ENCODE results near the gene G0S2.
A peak's percentile ranks its signal among the peaks of the same experiment; 100 is the strongest.

The G0S2 gene

DNA sequence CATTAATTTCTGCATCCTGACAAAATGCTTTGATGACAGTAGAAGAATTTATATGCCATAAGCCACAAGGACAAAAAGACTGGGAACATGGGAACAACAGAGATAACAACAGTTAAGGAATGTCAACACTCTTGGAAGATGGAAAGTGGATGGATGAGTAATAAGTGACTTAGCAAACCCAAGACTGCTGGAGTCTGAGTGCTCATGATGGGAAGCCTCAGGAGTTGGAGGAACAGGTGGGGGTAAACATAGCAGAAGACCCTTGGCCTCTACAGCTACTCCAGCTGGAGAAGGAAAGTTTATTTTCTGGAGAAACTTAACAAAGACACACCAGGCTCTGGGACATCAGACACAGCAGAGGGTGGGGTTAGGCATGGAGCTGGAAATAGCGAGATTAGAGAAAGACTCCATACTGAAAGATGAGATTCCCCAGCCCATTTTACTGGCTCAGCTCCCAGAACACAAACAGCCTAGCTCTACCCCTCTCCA is 13.6 kb downstream of the G0S2 start:
- H3K4me1 ChIP-seq (ENCODE audit: control insufficient read depth in 1 of 2, insufficient read depth in 1 of 2, low read depth in 1 of 2, low read length in 1 of 2): peaks cover 18 to 20% of the 10 kb centered on the region in 2 experiments
- no peak overlapping the region for H3K4me3 ChIP-seq (ENCODE audit: low read depth in 1 of 2, low read length in 1 of 2)

DNA sequence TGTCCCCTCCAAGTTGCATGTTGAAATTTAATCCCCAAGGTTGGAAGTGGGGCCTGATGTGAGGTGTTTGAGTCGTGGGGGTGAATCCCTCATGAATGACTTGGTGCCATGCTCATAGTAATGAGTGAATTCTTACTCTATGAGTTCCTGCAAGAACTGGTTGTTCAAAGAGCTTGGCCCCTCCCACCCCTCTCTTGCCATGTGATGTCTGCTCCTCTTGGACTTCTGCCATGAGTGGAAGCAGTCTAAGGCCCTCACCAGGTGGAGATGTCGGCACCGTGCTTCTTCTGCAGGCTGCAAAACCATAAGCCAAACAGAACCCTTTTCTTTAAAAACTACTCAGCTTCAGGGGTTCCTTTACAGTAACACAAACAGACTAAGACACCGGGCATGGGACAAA is 14.3 kb downstream of the G0S2 start:
- TF ChIP-seq, protein P1, sequence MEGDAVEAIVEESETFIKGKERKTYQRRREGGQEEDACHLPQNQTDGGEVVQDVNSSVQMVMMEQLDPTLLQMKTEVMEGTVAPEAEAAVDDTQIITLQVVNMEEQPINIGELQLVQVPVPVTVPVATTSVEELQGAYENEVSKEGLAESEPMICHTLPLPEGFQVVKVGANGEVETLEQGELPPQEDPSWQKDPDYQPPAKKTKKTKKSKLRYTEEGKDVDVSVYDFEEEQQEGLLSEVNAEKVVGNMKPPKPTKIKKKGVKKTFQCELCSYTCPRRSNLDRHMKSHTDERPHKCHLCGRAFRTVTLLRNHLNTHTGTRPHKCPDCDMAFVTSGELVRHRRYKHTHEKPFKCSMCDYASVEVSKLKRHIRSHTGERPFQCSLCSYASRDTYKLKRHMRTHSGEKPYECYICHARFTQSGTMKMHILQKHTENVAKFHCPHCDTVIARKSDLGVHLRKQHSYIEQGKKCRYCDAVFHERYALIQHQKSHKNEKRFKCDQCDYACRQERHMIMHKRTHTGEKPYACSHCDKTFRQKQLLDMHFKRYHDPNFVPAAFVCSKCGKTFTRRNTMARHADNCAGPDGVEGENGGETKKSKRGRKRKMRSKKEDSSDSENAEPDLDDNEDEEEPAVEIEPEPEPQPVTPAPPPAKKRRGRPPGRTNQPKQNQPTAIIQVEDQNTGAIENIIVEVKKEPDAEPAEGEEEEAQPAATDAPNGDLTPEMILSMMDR (IDR thresholded peaks at IDR 0.05): no peak
- Histone ChIP-seq H3K4me3 (ENCODE audit: low read depth in 1 of 2, low read length in 1 of 2) (no peak overlapping the region), H3K9me3 (no peaks in the 10 kb centered on the region), H3K27ac (no peak overlapping the region), H3K36me3 (no peaks in the 10 kb centered on the region), H3K27me3 (peaks cover 50% of the 10 kb centered on the region), H3K4me1 (ENCODE audit: control insufficient read depth in 1 of 2, insufficient read depth in 1 of 2, low read depth in 1 of 2, low read length in 1 of 2) (peaks cover 18 to 20% of the 10 kb centered on the region in 2 experiments)

More for the DNA sequence above, 13.6 kb downstream of the G0S2 start:
- TF ChIP-seq, protein P1 (IDR thresholded peaks at IDR 0.05): no peak
- H3K36me3 ChIP-seq: no peaks in the 10 kb centered on the region
- no peaks in the 10 kb centered on the region for H3K9me3 ChIP-seq
- peaks cover 49% of the 10 kb centered on the region for H3K27me3 ChIP-seq
- no peak overlapping the region for H3K27ac ChIP-seq

GRCh38 chr1:209691237-209691636 is 16.0 kb downstream of the G0S2 start:
- H3K27me3 ChIP-seq: peaks cover 63% of the 10 kb centered on the region
- no peak overlapping the region for H3K4me3 ChIP-seq (ENCODE audit: low read depth in 1 of 2, low read length in 1 of 2)
- TF ChIP-seq, protein P1 (IDR thresholded peaks at IDR 0.05): no peak
- peaks cover 7% of the 10 kb centered on the region in 2 experiments for H3K4me1 ChIP-seq (ENCODE audit: control insufficient read depth in 1 of 2, insufficient read depth in 1 of 2, low read depth in 1 of 2, low read length in 1 of 2)
- H3K27ac ChIP-seq: no peak overlapping the region
- no peaks in the 10 kb centered on the region for H3K36me3 ChIP-seq
- H3K9me3 ChIP-seq: no peaks in the 10 kb centered on the region

DNA sequence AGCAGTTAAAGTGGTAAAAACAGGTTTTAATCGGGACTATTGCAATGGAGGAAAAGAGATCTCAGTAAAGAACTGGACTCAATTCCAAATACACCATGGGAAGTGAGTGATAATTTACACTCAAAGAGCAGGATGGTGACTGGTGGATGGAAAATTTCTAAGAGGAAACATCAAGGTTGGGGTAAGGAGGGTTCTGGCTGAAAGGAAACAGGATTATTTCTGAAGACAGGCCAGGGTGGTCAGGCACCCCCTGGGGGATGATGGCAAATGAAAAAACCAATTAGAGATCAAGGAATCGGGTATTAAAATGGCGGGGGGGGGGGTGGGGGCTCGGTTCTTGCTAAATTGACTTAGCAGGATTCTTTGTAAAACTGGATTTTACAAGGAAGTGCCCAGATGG is 17.1 kb downstream of the G0S2 start:
- Histone ChIP-seq H3K9me3 (no peaks in the 10 kb centered on the region), H3K27ac (peak overlapping the region; percentile 15), H3K36me3 (no peaks in the 10 kb centered on the region), H3K4me1 (ENCODE audit: control insufficient read depth in 1 of 2, insufficient read depth in 1 of 2, low read depth in 1 of 2, low read length in 1 of 2) (peaks cover 7% of the 10 kb centered on the region in 2 experiments), H3K4me3 (ENCODE audit: low read depth in 1 of 2, low read length in 1 of 2) (no peak overlapping the region), H3K27me3 (peaks cover 68% of the 10 kb centered on the region)
- TF ChIP-seq, protein P1 (IDR thresholded peaks at IDR 0.05): no peak

DNA sequence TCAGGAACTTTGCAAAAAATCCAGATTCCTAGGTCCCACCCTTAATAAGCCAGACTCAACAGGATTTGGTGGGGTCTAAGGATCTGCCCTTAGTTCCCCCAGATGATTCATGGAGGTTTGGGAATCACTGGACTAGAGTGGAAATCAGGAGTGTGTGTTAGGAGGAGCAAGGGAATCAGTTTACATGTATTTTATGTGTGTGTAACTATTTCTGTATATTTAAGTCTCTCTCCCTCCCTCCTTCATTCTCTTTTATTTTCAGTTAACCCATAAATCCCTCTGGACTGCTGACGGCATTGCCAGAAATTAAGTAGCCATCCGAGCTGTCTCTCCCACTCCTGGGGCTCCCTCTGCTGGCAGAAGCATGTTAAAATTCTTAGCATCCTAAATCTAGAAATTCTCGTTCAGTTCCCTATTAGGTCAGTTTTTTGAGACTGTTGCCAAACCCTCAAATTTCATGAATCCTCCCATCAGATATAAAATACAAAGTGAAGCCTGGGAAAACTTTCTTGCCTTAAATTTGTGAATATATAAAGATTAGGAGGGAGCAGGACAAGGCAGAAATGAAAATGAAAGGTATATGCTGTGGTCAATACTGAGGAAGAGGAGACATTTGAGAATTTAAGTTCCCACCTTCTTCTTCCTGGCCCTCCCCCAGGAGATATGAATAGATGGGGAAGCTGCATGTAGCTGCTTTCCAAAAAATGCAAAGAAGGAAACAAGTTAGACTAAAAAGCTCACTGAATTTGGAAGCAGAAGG is 17.7 kb downstream of the G0S2 start:
- H3K4me3 ChIP-seq (ENCODE audit: low read depth in 1 of 2, low read length in 1 of 2): no peak overlapping the region
- peaks cover 64% of the 10 kb centered on the region for H3K27me3 ChIP-seq
- H3K4me1 ChIP-seq (ENCODE audit: control insufficient read depth in 1 of 2, insufficient read depth in 1 of 2, low read depth in 1 of 2, low read length in 1 of 2): peaks cover 7% of the 10 kb centered on the region in 2 experiments
- TF ChIP-seq, protein P1 (IDR thresholded peaks at IDR 0.05): peak; percentile 88
- peak overlapping the region; percentile 13 for H3K27ac ChIP-seq
- H3K9me3 ChIP-seq: no peaks in the 10 kb centered on the region
- H3K36me3 ChIP-seq: no peaks in the 10 kb centered on the region
